GM12878 (cell line): ENCODE data around the gene HDGFL1.

Source experiments
- CHD4 ChIP-seq: fragments of 200-600 bp; sonication (generic); IDR thresholded peaks from 2 replicates; pipeline ENCODE4 v1.6.1; 2016; ENCODE audit warnings: mild to moderate bottlenecking
- CREB1 ChIP-seq: IDR thresholded peaks from 2 replicates; pipeline ENCODE4 v1.6.1; 2012; ENCODE audit warnings: low read depth, mild to moderate bottlenecking, inconsistent platforms
- CTCF ChIP-seq, 3 experiments: IDR thresholded peaks in 2 of 3; conservative IDR thresholded peaks in 1 of 3; 2 replicates each; pipeline ENCODE4 v1.5.1; 2011; ENCODE audit warnings: low read depth in 3 of 3, low read length in 3 of 3, mild to moderate bottlenecking in 3 of 3, control low read depth in 2 of 3, moderate library complexity in 2 of 3, inconsistent platforms in 1 of 3, mixed read lengths in 1 of 3; ENCODE audit not compliant: control insufficient read depth in 2 of 3, insufficient read depth in 1 of 3; ENCODE audit errors: extremely low read depth in 1 of 3
- CUX1 ChIP-seq: IDR thresholded peaks from 2 replicates; pipeline ENCODE4 v1.6.1; 2012; ENCODE audit warnings: improper control_type of control experiment, low read depth, low read length; ENCODE audit not compliant: insufficient replicate concordance
- EZH2 ChIP-seq: IDR thresholded peaks from 2 replicates; pipeline ENCODE4 v1.6.1; 2012; ENCODE audit warnings: low read depth, mild to moderate bottlenecking, control low read depth, inconsistent platforms, low read length, borderline replicate concordance; ENCODE audit not compliant: control insufficient read depth
- IRF3 ChIP-seq: fragments of 450-650 bp; IDR thresholded peaks from 2 replicates; pipeline ENCODE4 v1.6.1; 2014; ENCODE audit warnings: mild to moderate bottlenecking
- MTA2 ChIP-seq: fragments of 450-650 bp; IDR thresholded peaks from 2 replicates; pipeline ENCODE4 v1.6.1; 2016; ENCODE audit warnings: low read depth, mild to moderate bottlenecking, moderate library complexity
- POLR2A ChIP-seq: IDR thresholded peaks from 2 replicates; pipeline ENCODE4 v1.6.1; 2011; ENCODE audit warnings: low read depth, mild to moderate bottlenecking, low read length
- POU2F2 ChIP-seq: IDR thresholded peaks from 3 replicates; pipeline ENCODE4 v1.6.1; 2011; ENCODE audit warnings: low read depth, mild to moderate bottlenecking, low read length, borderline replicate concordance
- ZBTB33 ChIP-seq: fragments of 450-650 bp; IDR thresholded peaks from 2 replicates; pipeline ENCODE4 v1.6.1; 2017; ENCODE audit warnings: mild to moderate bottlenecking
- ZBTB4 ChIP-seq: fragments of 450-650 bp; formaldehyde crosslinking; IDR thresholded peaks from 2 replicates; pipeline ENCODE4 v1.4.0; 2022; ENCODE audit warnings: mild to moderate bottlenecking, moderate library complexity

- TF ChIP-seq ZBTB33 (no peak), POLR2A (no peak), EZH2 (no peak), CREB1 (no peak), CTCF (IDR thresholded peaks at IDR 0.05 in 2 of 3, conservative IDR thresholded peaks at IDR 0.05 in 1 of 3; ENCODE audit: control insufficient read depth in 2 of 3, extremely low read depth in 1 of 3, insufficient read depth in 1 of 3, low read depth in 3 of 3, low read length in 3 of 3) (no peak), MTA2 (no peak), POU2F2 (no peak), IRF3 (no peak), CUX1 (no peak), CHD4 (no peak), ZBTB4 (CRISPR knock-in tag) (no peak)
Measured at GRCh38 chr6:22579439-22579838, 10.1 kb downstream of the HDGFL1 start.
